Esophagus muscularis mucosa (tissue), 3 donors: ENCODE measurements around the gene SLC9A1.

ENCODE experiments used
- CTCF ChIP-seq, 3 experiments: fragments of 200-600 bp in 2 of 3; fragments of 450-650 bp in 1 of 3; sonication (generic) in 2 of 3; IDR thresholded peaks; one replicate each; pipeline ENCODE4 v1.5.1; 2017 to 2019; ENCODE audit warnings: antibody characterized with exemption in 3 of 3, mild to moderate bottlenecking in 2 of 3, moderate library complexity in 1 of 3
- POLR2A ChIP-seq: fragments of 450-650 bp; IDR thresholded peaks from one replicate; pipeline ENCODE4 v1.6.1; 2017; ENCODE audit warnings: antibody characterized with exemption, moderate library complexity, mild to moderate bottlenecking, low read depth

GRCh38 chr1:27136236-27136551, 18.7 kb downstream of the SLC9A1 start:
- no peak for TF ChIP-seq POLR2A
- TF ChIP-seq CTCF (IDR thresholded peaks at IDR 0.05) = no peak
